SK-MEL-5 (cell line): Measurements from ENCODE around the gene NNMT. TPM values are rescaled to one million over a fixed set of nuclear protein-coding genes. Genes with fewer than 3 reads are reported as not detected.
"Not testable (repeated sequence)": the region's sequence is repeated elsewhere in the genome, so short reads cannot be mapped to it uniquely, and the experiment has no call there.

ENCODE experiments used
- DNase-seq: peaks from one replicate; pipeline ENCODE4 v3.0.0-alpha.2; 2016; ENCODE audit warnings: low read depth, low spot score
- in situ Hi-C: cut with HindIII; loops from 2 replicates; pipeline ENCODE4 v1.10.0; 2016; ENCODE audit warnings: low sequenced_read_pairs, high pct_unique_total_duplicates, low pct_unique_long_range_greater_than_20kb
- total RNA-seq: library from RNA; depleted of rRNA; stranded (reverse); fragments of >200 nt; shearing (Covaris generic); gene quantifications from 2 replicates; pipeline ENCODE4 v1.2.3, GENCODE V29; 2014

NNMT gene
- total RNA-seq, 1 experiment from 2014 or later: 57.7 TPM

GRCh38 chr11:114318361-114318760 lies 22.2 kb downstream of the NNMT start:
- in situ Hi-C loops: no loop called here
- DNase-seq: no peak

- in situ Hi-C loops: no loop called here
- no peak for DNase-seq
Observed at GRCh38 chr11:114319716-114320328, 23.6 kb downstream of the NNMT start.

- in situ Hi-C loops: no loop called here
- DNase-seq: no peak
Observed at GRCh38 chr11:114321621-114322257, 25.5 kb downstream of the NNMT start.

GRCh38 chr11:114322934-114323333 lies 26.7 kb downstream of the NNMT start:
- DNase-seq: no peak
- in situ Hi-C loops: no loop called here

- in situ Hi-C loops: no loop called here
- peak; percentile 81 for DNase-seq
Observed at GRCh38 chr11:114326151-114326550, 30.0 kb downstream of the NNMT start.

- in situ Hi-C loops: no loop called here
- no peak for DNase-seq
Observed at GRCh38 chr11:114326776-114327175, 30.6 kb downstream of the NNMT start.

GRCh38 chr11:114330373-114330772 lies 34.2 kb downstream of the NNMT start:
- DNase-seq: no peak
- in situ Hi-C loops: no loop called here

- in situ Hi-C loops: no loop called here
- DNase-seq: peak; percentile 76
Observed at GRCh38 chr11:114340311-114341131, 44.3 kb downstream of the NNMT start.

GRCh38 chr11:114341667-114342066 lies 45.5 kb downstream of the NNMT start:
- DNase-seq, in situ Hi-C loops: not testable (repeated sequence)

GRCh38 chr11:114342476-114342875 lies 46.3 kb downstream of the NNMT start:
- in situ Hi-C loops: no loop called here
- no peak for DNase-seq

GRCh38 chr11:114343020-114343419 lies 46.8 kb downstream of the NNMT start:
- no peak for DNase-seq
- in situ Hi-C loops: no loop called here

- DNase-seq: no peak
- in situ Hi-C loops: no loop called here
Observed at GRCh38 chr11:114343493-114343892, 47.3 kb downstream of the NNMT start.

GRCh38 chr11:114344494-114344893 lies 48.3 kb downstream of the NNMT start:
- DNase-seq: no peak
- in situ Hi-C loops: no loop called here

- no peak for DNase-seq
- in situ Hi-C loops: no loop called here
Observed at GRCh38 chr11:114345575-114346222, 49.5 kb downstream of the NNMT start.

- no peak for DNase-seq
- in situ Hi-C loops: no loop called here
Observed at GRCh38 chr11:114346709-114347141, 50.5 kb downstream of the NNMT start.

- peak; percentile 73 for DNase-seq
- in situ Hi-C loops: no loop called here
Observed at GRCh38 chr11:114348200-114349191, 52.3 kb downstream of the NNMT start.

- DNase-seq: no peak
- in situ Hi-C loops: no loop called here
Observed at GRCh38 chr11:114350022-114350421, 53.8 kb downstream of the NNMT start.
